HS-27A (cell line): ENCODE data around the gene CIZ1.
"Not testable (repeated sequence)": the region's sequence is repeated elsewhere in the genome, so short reads cannot be mapped to it uniquely, and the experiment has no call there.

ENCODE experiments used
- DNase-seq: peaks from one replicate; pipeline ENCODE4 v3.0.0-alpha.2; 2012; ENCODE audit warnings: low read depth, missing footprints

CIZ1 gene, protein sequence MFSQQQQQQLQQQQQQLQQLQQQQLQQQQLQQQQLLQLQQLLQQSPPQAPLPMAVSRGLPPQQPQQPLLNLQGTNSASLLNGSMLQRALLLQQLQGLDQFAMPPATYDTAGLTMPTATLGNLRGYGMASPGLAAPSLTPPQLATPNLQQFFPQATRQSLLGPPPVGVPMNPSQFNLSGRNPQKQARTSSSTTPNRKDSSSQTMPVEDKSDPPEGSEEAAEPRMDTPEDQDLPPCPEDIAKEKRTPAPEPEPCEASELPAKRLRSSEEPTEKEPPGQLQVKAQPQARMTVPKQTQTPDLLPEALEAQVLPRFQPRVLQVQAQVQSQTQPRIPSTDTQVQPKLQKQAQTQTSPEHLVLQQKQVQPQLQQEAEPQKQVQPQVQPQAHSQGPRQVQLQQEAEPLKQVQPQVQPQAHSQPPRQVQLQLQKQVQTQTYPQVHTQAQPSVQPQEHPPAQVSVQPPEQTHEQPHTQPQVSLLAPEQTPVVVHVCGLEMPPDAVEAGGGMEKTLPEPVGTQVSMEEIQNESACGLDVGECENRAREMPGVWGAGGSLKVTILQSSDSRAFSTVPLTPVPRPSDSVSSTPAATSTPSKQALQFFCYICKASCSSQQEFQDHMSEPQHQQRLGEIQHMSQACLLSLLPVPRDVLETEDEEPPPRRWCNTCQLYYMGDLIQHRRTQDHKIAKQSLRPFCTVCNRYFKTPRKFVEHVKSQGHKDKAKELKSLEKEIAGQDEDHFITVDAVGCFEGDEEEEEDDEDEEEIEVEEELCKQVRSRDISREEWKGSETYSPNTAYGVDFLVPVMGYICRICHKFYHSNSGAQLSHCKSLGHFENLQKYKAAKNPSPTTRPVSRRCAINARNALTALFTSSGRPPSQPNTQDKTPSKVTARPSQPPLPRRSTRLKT

DNA sequence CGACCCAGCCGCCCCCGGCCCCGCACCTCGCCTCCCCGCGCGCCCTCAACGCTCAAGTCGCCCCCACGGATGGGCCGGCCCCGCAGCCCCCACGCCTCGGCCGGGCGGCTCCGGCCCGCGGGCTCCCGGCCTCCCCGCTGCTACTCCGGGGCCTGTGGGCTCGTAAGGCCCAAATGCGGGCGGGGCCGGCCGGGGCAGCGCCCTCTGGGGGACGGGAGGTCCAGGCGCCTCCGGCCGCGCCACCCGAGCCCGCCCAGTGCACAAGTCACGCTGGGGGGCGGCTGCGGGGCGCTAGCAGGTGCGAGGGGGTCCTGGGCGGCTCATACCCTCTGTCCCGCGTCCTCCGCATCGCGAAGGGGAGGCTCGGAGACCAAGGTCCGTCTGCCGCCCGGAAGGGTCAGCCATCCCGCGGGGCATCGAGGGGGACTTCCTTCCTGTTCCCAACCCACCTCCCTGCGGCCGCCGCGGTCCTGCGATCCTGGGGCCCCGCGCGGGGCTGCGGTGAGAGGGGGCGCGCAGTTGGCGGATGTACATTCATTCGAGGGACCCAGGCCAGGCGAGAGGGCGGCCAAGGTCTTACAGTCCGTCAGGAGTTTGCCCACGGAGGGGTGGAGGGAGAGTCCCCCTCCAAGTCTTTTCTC is at the start of gene CIZ1:
Gene CIZ1, minus strand, starts transcription at position 167 of the 641 bp plus-strand sequence. CDS start 715 bp downstream, outside the sequence.
- DNase-seq: peak; percentile 34

GRCh38 chr9:128233817-128234406 is 42.5 kb upstream of the CIZ1 start:
- no peak for DNase-seq

GRCh38 chr9:128232528-128233428 is 41.4 kb upstream of the CIZ1 start:
- no peak for DNase-seq

DNA sequence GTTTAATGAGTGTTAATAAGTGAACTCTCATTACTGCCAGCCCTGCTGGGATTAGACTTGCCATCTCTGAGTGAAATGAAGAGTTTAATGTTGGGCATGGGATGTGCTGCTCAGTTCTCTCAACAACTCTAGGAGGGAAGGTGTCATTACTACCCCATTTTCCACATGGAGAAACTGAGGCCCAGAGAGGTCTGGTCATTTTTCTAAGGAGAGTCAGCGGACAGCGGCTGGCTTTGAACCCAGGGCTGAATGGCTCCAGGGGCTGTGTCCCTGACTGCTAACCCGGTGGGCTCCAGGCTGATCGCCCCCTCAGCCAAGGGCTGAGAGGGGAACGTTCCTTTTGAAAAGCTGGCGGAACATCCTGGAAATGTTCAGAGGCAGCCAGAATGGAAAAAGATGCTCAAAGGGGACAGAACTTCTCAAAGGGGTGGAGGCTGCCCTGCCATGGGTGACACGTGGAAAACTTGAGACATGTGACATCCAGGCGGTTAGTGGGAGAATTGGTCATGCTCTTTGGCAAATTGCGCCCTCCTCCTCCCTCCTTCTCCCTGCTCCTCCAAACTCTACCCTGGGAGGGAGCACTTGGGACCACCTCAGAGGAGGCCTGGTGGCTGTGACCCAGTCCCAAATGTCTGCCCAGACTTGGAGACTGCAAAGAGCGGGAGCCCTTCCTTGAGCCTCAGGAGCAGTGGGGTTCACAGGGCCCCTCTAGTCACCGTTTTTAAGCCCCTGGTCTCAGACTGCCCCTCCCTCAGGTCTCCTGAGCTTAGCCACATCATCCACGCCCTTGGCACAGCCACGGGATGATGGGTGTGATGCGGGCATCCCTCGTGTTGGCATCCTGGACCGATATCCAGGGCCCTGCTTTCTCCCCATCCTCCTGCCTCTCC is 40.5 kb upstream of the CIZ1 start:
- no peak for DNase-seq

DNA sequence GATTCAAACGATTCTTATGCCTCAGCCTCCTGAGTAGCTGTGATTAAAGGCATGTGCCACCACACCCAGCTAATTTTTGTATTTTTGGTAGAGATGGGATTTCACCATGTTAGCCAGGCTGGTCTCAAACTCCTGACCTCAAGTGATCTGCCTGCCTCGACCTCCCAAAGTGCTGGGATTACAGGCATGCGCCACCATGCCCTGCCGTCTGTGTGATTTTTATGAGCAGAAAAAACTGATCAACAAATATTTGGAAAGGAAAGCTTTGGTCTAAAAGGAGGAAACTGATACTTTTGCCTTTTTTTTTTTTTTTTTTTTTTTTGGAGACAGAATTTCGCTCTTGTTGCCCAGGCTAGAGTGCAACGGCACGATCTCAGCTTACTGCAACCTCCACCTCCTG is 39.5 kb upstream of the CIZ1 start:
- DNase-seq: not testable (repeated sequence)

DNA sequence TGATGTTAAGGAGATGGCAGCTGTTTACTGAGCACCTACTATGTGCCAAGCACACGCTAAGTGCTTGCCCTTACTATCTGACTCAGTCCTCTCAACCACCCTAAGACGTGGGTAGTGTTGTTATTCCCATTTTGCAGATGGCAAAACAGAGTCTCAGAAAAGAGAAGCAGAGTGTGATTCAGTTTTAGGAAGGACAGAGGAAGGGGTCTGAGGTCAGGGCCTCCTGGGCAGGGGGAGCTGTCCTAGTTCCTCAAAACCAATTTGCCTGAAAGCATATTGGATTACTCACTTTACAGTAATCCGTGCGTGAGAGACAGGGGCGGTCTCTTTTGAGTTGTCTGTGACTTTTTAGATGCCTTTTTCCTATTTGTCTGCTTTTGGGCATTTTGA is 35.0 kb upstream of the CIZ1 start:
- DNase-seq: no peak

GRCh38 chr9:128225770-128226411 is 34.5 kb upstream of the CIZ1 start:
- no peak for DNase-seq

- no peak for DNase-seq
These were observed 33.5 kb upstream of the CIZ1 start for GRCh38 chr9:128224877-128225276.

DNA sequence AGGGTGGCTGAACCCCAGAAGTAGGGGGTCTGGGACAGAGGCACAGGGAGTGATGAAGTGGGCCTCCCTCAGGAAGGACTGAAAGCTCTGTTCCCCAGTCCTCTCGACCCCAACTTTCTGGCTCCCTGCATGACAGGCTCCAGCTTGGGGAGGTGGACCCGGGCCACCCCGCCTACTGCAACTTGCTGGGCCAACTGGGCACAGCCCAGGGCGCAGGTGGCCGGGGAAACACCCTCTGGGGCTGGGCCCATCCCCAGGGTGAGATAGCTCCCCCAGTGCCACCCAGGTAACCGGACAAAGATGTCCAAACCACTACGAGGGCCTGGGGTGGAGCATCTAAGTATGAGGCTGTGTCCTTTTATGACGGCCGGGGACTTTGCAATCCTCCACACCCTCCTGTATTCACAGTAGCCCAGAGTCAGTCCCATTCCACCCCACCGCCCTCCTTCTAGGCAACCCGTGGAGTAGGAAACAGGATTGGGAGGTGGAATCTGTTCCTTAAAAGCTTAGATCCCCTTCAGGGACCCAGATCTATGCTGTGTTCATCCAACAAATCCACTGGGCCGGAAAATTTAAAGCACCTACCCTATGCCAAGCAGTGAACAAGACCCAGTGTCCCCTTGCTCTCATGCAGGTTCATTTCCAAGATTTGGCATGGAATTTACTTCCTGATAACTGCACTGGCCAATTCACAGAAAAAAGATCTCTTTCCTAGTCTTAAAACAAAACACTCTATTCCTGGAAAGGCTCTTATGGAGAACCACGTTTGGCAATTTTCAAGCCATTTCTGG is 31.7 kb upstream of the CIZ1 start:
- DNase-seq: no peak

GRCh38 chr9:128222026-128222425 is 30.7 kb upstream of the CIZ1 start:
- no peak for DNase-seq

DNA sequence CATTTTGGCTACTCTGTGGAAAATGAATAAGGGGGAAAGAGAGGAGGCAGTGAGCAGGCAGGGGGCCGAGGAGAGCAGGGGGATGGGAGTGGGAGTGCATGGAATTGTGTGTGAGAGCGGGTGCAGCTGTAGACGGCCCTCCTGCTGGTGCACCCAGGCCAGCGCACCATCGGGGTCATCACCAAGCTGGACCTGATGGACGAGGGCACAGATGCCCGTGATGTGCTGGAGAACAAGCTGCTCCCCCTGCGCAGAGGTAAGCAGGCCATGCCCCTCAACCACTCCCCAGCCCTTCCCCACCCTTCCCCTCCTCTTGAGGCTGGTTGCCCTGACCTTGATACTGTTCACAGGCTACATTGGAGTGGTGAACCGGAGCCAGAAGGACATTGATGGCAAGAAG is 28.5 kb upstream of the CIZ1 start:
- no peak for DNase-seq

- no peak for DNase-seq
These were observed 27.4 kb upstream of the CIZ1 start for GRCh38 chr9:128218518-128219389.

GRCh38 chr9:128218172-128218517 is 26.8 kb upstream of the CIZ1 start:
- no peak for DNase-seq

DNA sequence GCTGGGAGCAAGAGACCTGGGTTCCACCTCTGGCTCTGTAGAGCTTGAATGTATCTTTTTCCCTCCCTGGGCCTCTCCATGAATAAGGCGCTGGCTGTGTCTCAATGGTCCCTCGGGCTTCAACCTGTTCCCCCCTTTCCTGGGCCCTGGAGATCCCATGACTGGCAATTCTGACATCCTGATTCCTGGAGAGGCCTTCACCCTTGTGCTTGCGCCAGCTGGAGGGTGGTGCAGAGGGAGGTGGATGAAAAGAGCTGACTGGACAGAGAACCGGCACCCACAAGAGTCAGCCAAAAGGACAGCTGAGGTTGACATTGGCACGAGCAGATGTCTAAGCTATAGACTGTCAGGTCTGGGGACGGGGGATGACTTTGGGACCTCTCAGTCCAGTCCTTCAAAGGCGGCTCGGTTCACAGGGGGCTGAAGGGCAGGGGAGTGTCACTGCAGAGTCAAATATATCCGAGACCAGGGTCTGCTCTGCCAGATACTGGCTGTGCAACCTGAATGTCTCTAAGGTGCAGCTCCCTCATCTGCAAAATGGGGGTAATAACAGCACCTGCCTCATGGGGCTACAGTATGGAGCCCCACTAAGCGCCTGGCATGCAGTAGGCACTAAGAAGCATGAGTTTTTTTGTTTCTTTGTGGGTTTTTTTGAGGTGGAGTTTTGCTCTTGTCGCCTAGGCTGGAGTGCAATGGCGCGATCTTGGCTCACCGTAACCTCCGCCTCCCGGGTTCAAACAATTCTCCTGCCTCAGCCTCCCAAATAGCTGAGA is 25.6 kb upstream of the CIZ1 start:
- no peak for DNase-seq

DNA sequence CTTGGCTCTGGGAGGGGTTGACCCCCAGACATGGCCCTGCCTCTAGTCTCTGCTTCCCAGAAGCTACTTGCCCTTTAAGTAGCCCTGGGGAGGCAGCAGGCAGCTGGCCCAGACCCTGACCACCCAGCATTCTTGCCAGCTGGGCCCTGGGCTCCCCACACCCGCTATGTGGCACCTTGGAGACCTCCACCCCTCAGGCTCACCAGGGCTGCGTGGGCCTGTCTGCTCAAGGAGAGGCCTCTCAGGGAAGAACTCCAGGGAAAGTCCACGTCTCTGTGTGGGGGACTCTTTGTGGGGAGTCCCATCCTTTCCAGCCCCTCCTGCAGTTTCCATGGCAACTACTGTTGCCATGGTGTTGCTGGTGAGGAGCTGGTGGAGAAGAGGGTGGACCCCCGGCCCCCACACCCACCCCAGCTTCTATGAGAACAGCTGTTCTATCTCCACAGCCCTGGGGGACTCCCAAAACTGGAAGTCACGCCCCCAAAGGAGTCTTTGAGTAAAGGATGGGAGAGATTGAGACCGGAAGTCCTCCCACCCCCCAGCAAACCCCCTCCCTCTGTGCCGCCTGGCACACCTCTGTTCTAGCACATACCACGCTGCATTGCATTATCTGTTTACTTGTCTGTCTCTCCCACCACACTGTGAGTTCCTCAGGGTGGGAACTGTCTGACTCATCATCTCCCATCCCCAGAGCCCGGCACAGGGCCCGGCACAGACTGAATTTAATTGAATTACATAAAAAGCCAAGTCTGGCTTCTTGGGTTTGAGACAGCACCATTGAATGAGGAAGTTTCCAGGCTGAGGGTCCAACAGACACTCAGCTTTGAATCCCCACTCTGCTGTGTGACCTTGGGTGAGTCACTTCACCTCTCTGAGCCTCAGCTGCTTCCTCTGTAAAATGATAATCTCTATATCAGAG is 24.4 kb upstream of the CIZ1 start:
- no peak for DNase-seq
